GM12878 (cell line): ENCODE data around the gene HS3ST5. TPM values are rescaled to one million over a fixed set of nuclear protein-coding genes. Genes with fewer than 3 reads are reported as not detected.

Experiments
- ATAC-seq: fragments of 200-7000 bp; cut with Tn5 transposase; 3 replicates; pipeline ENCODE4 v1.9.1; 2020; ENCODE audit warnings: mild to moderate bottlenecking, moderate library complexity
- BruUV-seq: library from RNA; stranded (reverse); fragments of 400-500 nt; replicated peaks from 2 replicates; lab custom pipeline; 2021; lab: Mats Ljungman, UMichigan
- CTCF ChIA-PET: fragments of 300-600 bp; sonication (Branson Sonifier 250); formaldehyde crosslinking; extraction: SDS; loops from one replicate; lab custom pipeline; 2021; ENCODE audit warnings: inconsistent platforms; lab: Yijun Ruan, JAX
- POLR2A ChIA-PET: fragments of 350-600 bp; formaldehyde crosslinking; extraction: SDS; loops from one replicate; lab custom pipeline; 2021; ENCODE audit warnings: inconsistent platforms; lab: Charles Lee
- RAD21 ChIA-PET: fragments of 300-600 bp; sonication (Branson Sonifier 250); formaldehyde crosslinking; loops from one replicate; lab custom pipeline; 2023; ENCODE audit warnings: antibody characterized with exemption; ENCODE audit not compliant: unreplicated experiment; lab: Charles Lee
- SMC1A ChIA-PET: fragments of 300-600 bp; sonication (Branson Sonifier 250); formaldehyde crosslinking; loops from one replicate; lab custom pipeline; 2023; ENCODE audit not compliant: unreplicated experiment, uncharacterized antibody; lab: Charles Lee
- DNase-seq: peaks from one replicate; pipeline ENCODE4 v3.0.0-alpha.2; 2011; ENCODE audit warnings: low read depth, low spot score
- FAIRE-seq: peaks from 3 replicates; lab custom pipeline; 2011; peaks lifted over from hg19 to GRCh38; lab: Jason Lieb, UNC
- H2AFZ ChIP-seq: 2 replicates; pipeline ENCODE4 v1.6.0; 2011; ENCODE audit warnings: low read depth, low read length, control low read depth; ENCODE audit not compliant: control insufficient read depth
- H3K27ac ChIP-seq: 2 replicates; pipeline ENCODE4 v1.5.1; 2011; ENCODE audit warnings: control low read depth; ENCODE audit not compliant: control insufficient read depth, insufficient read depth
- H3K27me3 ChIP-seq, 2 experiments: replicated peaks in 1 of 2; 2 replicates each; pipeline versions ENCODE4 v1.6.0 to v1.6.1; 2011; ENCODE audit warnings: low read length in 1 of 2; ENCODE audit not compliant: control insufficient read depth in 2 of 2, insufficient read depth in 2 of 2
- H3K36me3 ChIP-seq, 2 experiments: 2 replicates each; pipeline ENCODE4 v1.5.1; 2011; ENCODE audit warnings: low read length in 1 of 2; ENCODE audit not compliant: control insufficient read depth in 2 of 2, insufficient read depth in 2 of 2
- H3K4me1 ChIP-seq: 2 replicates; pipeline ENCODE4 v1.6.1; 2011; ENCODE audit warnings: mild to moderate bottlenecking, low read length, moderate library complexity, mixed read lengths; ENCODE audit not compliant: control insufficient read depth, insufficient read depth
- H3K4me2 ChIP-seq: 2 replicates; pipeline ENCODE4 v1.6.0; 2011; ENCODE audit warnings: control low read depth; ENCODE audit not compliant: control insufficient read depth, insufficient read depth
- H3K4me3 ChIP-seq: fragments of 200-600 bp; sonication (generic); 2 replicates; pipeline ENCODE4 v1.5.1; 2016
- H3K79me2 ChIP-seq: 2 replicates; pipeline ENCODE4 v1.6.0; 2011; ENCODE audit warnings: low read length; ENCODE audit not compliant: control insufficient read depth, insufficient read depth
- H3K9ac ChIP-seq: 2 replicates; pipeline ENCODE4 v1.8.0; 2011; ENCODE audit warnings: low read length, control low read depth, mixed read lengths; ENCODE audit not compliant: control insufficient read depth, insufficient read depth
- H3K9me3 ChIP-seq: replicated peaks from 3 replicates; pipeline ENCODE4 v1.5.1; 2011; ENCODE audit warnings: mild to moderate bottlenecking, low read length; ENCODE audit not compliant: control insufficient read depth, insufficient read depth
- H4K20me1 ChIP-seq: 2 replicates; pipeline ENCODE4 v1.6.0; 2011; ENCODE audit not compliant: control insufficient read depth, insufficient read depth
- ASH2L ChIP-seq: fragments of 300-600, 200-600 bp; sonication (generic); IDR thresholded peaks from 2 replicates; pipeline ENCODE4 v1.6.1; 2017; ENCODE audit warnings: low read depth, mild to moderate bottlenecking, borderline replicate concordance
- CEBPB ChIP-seq, 2 experiments: fragments of 150-350 bp in 1 of 2; IDR thresholded peaks; 2 replicates each; pipeline ENCODE4 v1.6.1; 2012 to 2014; ENCODE audit warnings: low read depth in 2 of 2, low read length in 2 of 2, borderline replicate concordance in 1 of 2, inconsistent platforms in 1 of 2
- CHD2 ChIP-seq: IDR thresholded peaks from 2 replicates; pipeline ENCODE4 v1.6.1; 2011; ENCODE audit warnings: low read depth, low read length, improper control_type of control experiment, borderline replicate concordance
- DPF2 ChIP-seq: fragments of 450-650 bp; IDR thresholded peaks from 2 replicates; pipeline ENCODE4 v1.6.1; 2017; ENCODE audit warnings: mild to moderate bottlenecking
- EZH2 ChIP-seq: IDR thresholded peaks from 2 replicates; pipeline ENCODE4 v1.6.1; 2012; ENCODE audit warnings: low read depth, mild to moderate bottlenecking, control low read depth, inconsistent platforms, low read length, borderline replicate concordance; ENCODE audit not compliant: control insufficient read depth
- JUND ChIP-seq: IDR thresholded peaks from 2 replicates; pipeline ENCODE4 v1.6.1; 2012; ENCODE audit warnings: low read depth, mild to moderate bottlenecking, low read length, improper control_type of control experiment, moderate library complexity
- MLLT1 ChIP-seq: fragments of 450-650 bp; IDR thresholded peaks from 2 replicates; pipeline ENCODE4 v1.6.1; 2016; ENCODE audit warnings: mild to moderate bottlenecking
- NR2C1 ChIP-seq: fragments of 450-650 bp; IDR thresholded peaks from 2 replicates; pipeline ENCODE4 v1.6.1; 2017; ENCODE audit warnings: antibody characterized with exemption, mild to moderate bottlenecking, moderate library complexity
- POU2F2 ChIP-seq: IDR thresholded peaks from 3 replicates; pipeline ENCODE4 v1.6.1; 2011; ENCODE audit warnings: low read depth, mild to moderate bottlenecking, low read length, borderline replicate concordance
- RUNX3 ChIP-seq: IDR thresholded peaks from 2 replicates; pipeline ENCODE4 v1.6.1; 2012; ENCODE audit warnings: low read length, inconsistent platforms
- SMAD1 ChIP-seq: fragments of 450-650 bp; IDR thresholded peaks from 2 replicates; pipeline ENCODE4 v1.6.1; 2018; ENCODE audit warnings: mild to moderate bottlenecking, low read depth; ENCODE audit not compliant: partially characterized antibody
- SMC3 ChIP-seq: IDR thresholded peaks from 2 replicates; pipeline ENCODE4 v1.6.1; 2011; ENCODE audit warnings: low read length, improper control_type of control experiment, borderline replicate concordance
- SREBF1 ChIP-seq: IDR thresholded peaks from 2 replicates; pipeline ENCODE4 v1.6.1; 2012; ENCODE audit warnings: mild to moderate bottlenecking, low read length
- TARDBP ChIP-seq: IDR thresholded peaks from 2 replicates; pipeline ENCODE4 v1.6.1; 2016; ENCODE audit warnings: borderline replicate concordance
- TCF12 ChIP-seq: IDR thresholded peaks from 2 replicates; pipeline ENCODE4 v1.6.1; 2011; ENCODE audit warnings: low read depth, mild to moderate bottlenecking, low read length
- ZNF217 ChIP-seq: fragments of 450-650 bp; IDR thresholded peaks from 2 replicates; pipeline ENCODE4 v1.6.1; 2017; ENCODE audit warnings: antibody characterized with exemption, mild to moderate bottlenecking
- WGBS: methylation state at CpG from one replicate; pipeline ENCODE4 v1.1.6; 2016; ENCODE audit warnings: low lambda C conversion rate; ENCODE audit not compliant: insufficient replicate concordance, insufficient coverage; ENCODE audit errors: missing lambda C conversion rate; 5-methylcytosine and 5-hydroxymethylcytosine counted together
- in situ Hi-C: fragments of 300-500 bp; cut with MboI; formaldehyde crosslinking; loops from 9 replicates; pipeline ENCODE4 v1.14.3; 2018; ENCODE audit warnings: mixed read lengths
- intact Hi-C: fragments of 100-400 bp; cut with micrococcal nuclease; formaldehyde crosslinking; loops from one replicate; pipeline ENCODE4 v1.14.2; 2022; ENCODE audit not compliant: unreplicated experiment
- polyA plus RNA-seq, 11 experiments: library from polyadenylated mRNA; depleted of rRNA in 4 of 11; unstranded in 6 of 11; stranded (reverse) in 5 of 11; fragments of >200 nt; fragmentation: Nextera tagmentation in 4 of 11; fragmentation: Illumina TruSeq in 1 of 11; extraction: Ambion mirVana in 4 of 11; extraction: Trizol in 1 of 11; gene quantifications; 1 replicate in 1 of 11; 2 replicates in 10 of 11; pipeline versions ENCODE4 v1.2.1 to v1.2.3, GENCODE V29; 2011 to 2016; ENCODE audit warnings: inconsistent platforms in 2 of 11, missing spikeins in 2 of 11, low read depth in 1 of 11
- total RNA-seq, 4 experiments: library from RNA; depleted of rRNA in 3 of 4; stranded (reverse); fragments of >200 nt in 3 of 4; fragmentation: Illumina TruSeq in 1 of 4; extraction: Trizol in 1 of 4; gene quantifications; 2 replicates each; pipeline versions ENCODE4 v1.2.1 to v1.2.3, GENCODE V29; 2013 to 2021
- TF ChIP-seq, protein P1 (sequence below): fragments of 450-650 bp; IDR thresholded peaks from 2 replicates; pipeline ENCODE4 v1.6.1; 2017; ENCODE audit warnings: antibody characterized with exemption, mild to moderate bottlenecking, moderate library complexity
- TF ChIP-seq, protein P2 (sequence below): IDR thresholded peaks from 2 replicates; pipeline ENCODE4 v1.6.1; 2011; ENCODE audit warnings: low read depth, low read length, improper control_type of control experiment, borderline replicate concordance

The HS3ST5 gene
- total and polyA plus RNA-seq, 10 of the 15 experiments (the other 5 are each of a cell fraction or from before 2014, with no cell fraction given): 0.04 TPM; not detected in 9

DNA sequence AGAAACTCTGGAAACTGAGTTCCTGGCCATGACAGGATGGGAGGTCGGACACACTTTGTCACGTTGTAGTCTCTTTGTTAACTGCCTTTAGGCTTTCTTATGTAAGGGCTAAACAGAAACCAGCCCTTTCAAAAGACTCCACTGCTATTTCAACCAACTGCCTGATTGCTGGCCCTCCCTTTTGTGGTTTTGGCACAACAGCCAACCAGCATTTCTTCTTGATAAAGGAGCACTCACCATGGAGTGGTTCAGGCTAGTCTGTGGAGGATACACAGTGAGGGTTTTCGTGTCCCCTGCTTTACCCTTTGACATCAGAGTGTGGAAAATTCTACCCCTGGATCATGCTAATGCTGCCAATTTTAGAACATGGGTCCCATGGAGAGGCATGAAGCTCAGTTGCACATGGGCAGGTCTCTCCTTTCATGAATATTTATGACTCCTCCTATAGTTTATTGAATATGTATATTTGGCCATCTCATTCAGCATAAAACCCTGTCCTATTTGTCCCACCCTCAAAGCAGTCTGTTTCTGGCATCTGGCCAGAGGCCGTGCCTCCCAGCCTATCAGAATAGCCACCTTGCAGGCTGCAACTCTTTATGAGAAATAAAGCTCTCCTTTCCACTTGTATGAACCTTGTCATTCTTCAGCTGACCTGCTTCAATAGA, 148.3 kb downstream of the HS3ST5 start:
- ChIA-PET SMC1A (no interaction called here), CTCF (interaction anchor here (1.0 to 1.2 kb wide), 2 partner anchors 26 to 110 kb away, joined by 3 read pairs; no protein-coding TSS in a partner anchor), POLR2A (no interaction called here), RAD21 (no interaction called here)
- Histone ChIP-seq H3K4me1 (no peaks in the 10 kb centered on the region), H3K9ac (no peak overlapping the region), H4K20me1 (no peaks in the 10 kb centered on the region), H3K4me2 (no peak overlapping the region), H3K27ac (no peak overlapping the region), H3K27me3 (peaks cover 0 to 2% of the 10 kb centered on the region in 2 experiments; a peak in 1 of 4 replicates), H3K36me3 (no peaks in the 10 kb centered on the region), H3K79me2 (no peaks in the 10 kb centered on the region), H3K4me3 (no peak overlapping the region), H2AFZ (no peak overlapping the region), H3K9me3 (no peaks in the 10 kb centered on the region)
- BruUV-seq: no TSS peak
- ATAC-seq: no peak
- intact Hi-C loops (no loop called here), in situ Hi-C loops (no loop called here)
- no peak for FAIRE-seq
- WGBS: 1% methylated on average over 4 of the region's 4 CpGs
- no peak for DNase-seq
- TF ChIP-seq TARDBP: no peak
- TF ChIP-seq, protein P1, sequence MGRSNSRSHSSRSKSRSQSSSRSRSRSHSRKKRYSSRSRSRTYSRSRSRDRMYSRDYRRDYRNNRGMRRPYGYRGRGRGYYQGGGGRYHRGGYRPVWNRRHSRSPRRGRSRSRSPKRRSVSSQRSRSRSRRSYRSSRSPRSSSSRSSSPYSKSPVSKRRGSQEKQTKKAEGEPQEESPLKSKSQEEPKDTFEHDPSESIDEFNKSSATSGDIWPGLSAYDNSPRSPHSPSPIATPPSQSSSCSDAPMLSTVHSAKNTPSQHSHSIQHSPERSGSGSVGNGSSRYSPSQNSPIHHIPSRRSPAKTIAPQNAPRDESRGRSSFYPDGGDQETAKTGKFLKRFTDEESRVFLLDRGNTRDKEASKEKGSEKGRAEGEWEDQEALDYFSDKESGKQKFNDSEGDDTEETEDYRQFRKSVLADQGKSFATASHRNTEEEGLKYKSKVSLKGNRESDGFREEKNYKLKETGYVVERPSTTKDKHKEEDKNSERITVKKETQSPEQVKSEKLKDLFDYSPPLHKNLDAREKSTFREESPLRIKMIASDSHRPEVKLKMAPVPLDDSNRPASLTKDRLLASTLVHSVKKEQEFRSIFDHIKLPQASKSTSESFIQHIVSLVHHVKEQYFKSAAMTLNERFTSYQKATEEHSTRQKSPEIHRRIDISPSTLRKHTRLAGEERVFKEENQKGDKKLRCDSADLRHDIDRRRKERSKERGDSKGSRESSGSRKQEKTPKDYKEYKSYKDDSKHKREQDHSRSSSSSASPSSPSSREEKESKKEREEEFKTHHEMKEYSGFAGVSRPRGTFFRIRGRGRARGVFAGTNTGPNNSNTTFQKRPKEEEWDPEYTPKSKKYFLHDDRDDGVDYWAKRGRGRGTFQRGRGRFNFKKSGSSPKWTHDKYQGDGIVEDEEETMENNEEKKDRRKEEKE: no peak
- no peak for TF ChIP-seq SMAD1
- no peak for TF ChIP-seq POU2F2
- TF ChIP-seq, protein P2, sequence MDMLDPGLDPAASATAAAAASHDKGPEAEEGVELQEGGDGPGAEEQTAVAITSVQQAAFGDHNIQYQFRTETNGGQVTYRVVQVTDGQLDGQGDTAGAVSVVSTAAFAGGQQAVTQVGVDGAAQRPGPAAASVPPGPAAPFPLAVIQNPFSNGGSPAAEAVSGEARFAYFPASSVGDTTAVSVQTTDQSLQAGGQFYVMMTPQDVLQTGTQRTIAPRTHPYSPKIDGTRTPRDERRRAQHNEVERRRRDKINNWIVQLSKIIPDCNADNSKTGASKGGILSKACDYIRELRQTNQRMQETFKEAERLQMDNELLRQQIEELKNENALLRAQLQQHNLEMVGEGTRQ: no peak
- no peak for TF ChIP-seq JUND
- no peak for TF ChIP-seq CHD2
- TF ChIP-seq SMC3: no peak
- no peak for TF ChIP-seq SREBF1
- no peak for TF ChIP-seq DPF2
- no peak for TF ChIP-seq ASH2L
- no peak for TF ChIP-seq NR2C1
- no peak for TF ChIP-seq ZNF217
- TF ChIP-seq MLLT1: no peak
- no peak for TF ChIP-seq RUNX3
- no peak for TF ChIP-seq CEBPB (IDR thresholded peaks at IDR 0.05; ENCODE audit: borderline replicate concordance in 1 of 2, low read depth in 2 of 2, low read length in 2 of 2)
- TF ChIP-seq TCF12: no peak
- TF ChIP-seq EZH2: no peak
